H7 (cell line): ENCODE measurements around the gene CDON. TPM values are rescaled to one million over a fixed set of nuclear protein-coding genes. Genes with fewer than 3 reads are reported as not detected.
A peak's percentile ranks its signal among the peaks of the same experiment; 100 is the strongest.
"Not testable (repeated sequence)": the region's sequence is repeated elsewhere in the genome, so short reads cannot be mapped to it uniquely, and the experiment has no call there.

ENCODE experiments used
- DNase-seq: peaks from one replicate; pipeline ENCODE4 v3.0.0; 2012
- H3K27me3 ChIP-seq: 2 replicates; pipeline ENCODE4 v1.6.0; 2011; ENCODE audit warnings: mild to moderate bottlenecking, low read length; ENCODE audit not compliant: control insufficient read depth, insufficient read depth
- H3K36me3 ChIP-seq: replicated peaks from 2 replicates; pipeline ENCODE4 v1.5.1; 2011; ENCODE audit warnings: low read length; ENCODE audit not compliant: control insufficient read depth, insufficient read depth
- H3K4me3 ChIP-seq: 2 replicates; pipeline ENCODE4 v1.5.1; 2011; ENCODE audit warnings: low read depth, mild to moderate bottlenecking, control low read depth, low read length, moderate library complexity; ENCODE audit not compliant: insufficient read depth
- total RNA-seq: library from RNA; depleted of rRNA; stranded (reverse); fragments of >200 nt; shearing (Covaris generic); gene quantifications from 2 replicates; pipeline ENCODE4 v1.2.3, GENCODE V29; 2014; rRNA removed

The CDON gene
- total RNA-seq, 1 experiment from 2014 or later, result 22.7 TPM

- Histone ChIP-seq H3K36me3 (no peaks in the 10 kb centered on the region; the same call in 1 of the 2 replicates), H3K4me3 (no peak overlapping the region), H3K27me3 (no peaks in the 10 kb centered on the region)
- peak; percentile 82 for DNase-seq
Measured at GRCh38 chr11:125923012-125923579, 139.6 kb downstream of the CDON start.

GRCh38 chr11:125922156-125922555, 140.5 kb downstream of the CDON start:
- no peak overlapping the region for H3K4me3 ChIP-seq
- no peaks in the 10 kb centered on the region for H3K27me3 ChIP-seq
- DNase-seq, result no peak
- H3K36me3 ChIP-seq, result no peaks in the 10 kb centered on the region; the same call in 1 of the 2 replicates

GRCh38 chr11:125921042-125921441, 141.6 kb downstream of the CDON start:
- Histone ChIP-seq H3K4me3 (no peak overlapping the region), H3K27me3 (no peaks in the 10 kb centered on the region), H3K36me3 (no peaks in the 10 kb centered on the region; the same call in 1 of the 2 replicates)
- DNase-seq, result no peak

GRCh38 chr11:125918140-125918840, 144.4 kb downstream of the CDON start:
- Histone ChIP-seq H3K36me3 (no peaks in the 10 kb centered on the region; the same call in 1 of the 2 replicates), H3K4me3 (no peak overlapping the region), H3K27me3 (no peaks in the 10 kb centered on the region)
- DNase-seq, result peak; percentile 58

GRCh38 chr11:125916683-125917347, 145.9 kb downstream of the CDON start:
- DNase-seq, result no peak
- no peak overlapping the region for H3K4me3 ChIP-seq
- no peaks in the 10 kb centered on the region for H3K27me3 ChIP-seq
- no peaks in the 10 kb centered on the region for H3K36me3 ChIP-seq

GRCh38 chr11:125914601-125915000, 148.1 kb downstream of the CDON start:
- H3K4me3 ChIP-seq, DNase-seq, H3K36me3 ChIP-seq, H3K27me3 ChIP-seq: not testable (repeated sequence)

GRCh38 chr11:125910226-125910849, 152.3 kb downstream of the CDON start:
- no peak for DNase-seq

More at GRCh38 chr11:125910226-125910849, 152.3 kb downstream of the CDON start:
- Histone ChIP-seq H3K4me3 (no peak overlapping the region), H3K27me3 (no peaks in the 10 kb centered on the region; the same call in 1 of the 2 replicates), H3K36me3 (no peaks in the 10 kb centered on the region)

Other genes with a start within 250 kb of the CDON start
- not detected in 2 replicates for gene PATE4, start 229.6 kb downstream of the CDON start, total RNA-seq
- 7.9 and 11.5 TPM in 2 replicates for gene HYLS1, start 175.2 kb downstream of the CDON start, total RNA-seq
- 12.7 and 19.0 TPM in 2 replicates for gene PUS3, start 159.7 kb downstream of the CDON start, total RNA-seq
- 6.7 and 8.5 TPM in 2 replicates for gene DDX25, start 158.4 kb downstream of the CDON start, total RNA-seq
- gene VSIG10L2, start 116.8 kb downstream of the CDON start, total RNA-seq, result not detected in 2 replicates
- 41.5 and 43.6 TPM in 2 replicates for gene RPUSD4, start 148.8 kb upstream of the CDON start, total RNA-seq
- 50.8 and 53.2 TPM in 2 replicates for gene FAM118B, start 148.9 kb upstream of the CDON start, total RNA-seq
- 65.9 and 72.7 TPM in 2 replicates for gene SRPRA, start 206.0 kb upstream of the CDON start, total RNA-seq
- gene FOXRED1, start 206.3 kb upstream of the CDON start, total RNA-seq, result 54.0 and 68.7 TPM in 2 replicates
- 4.2 and 5.8 TPM in 2 replicates for gene TIRAP, start 220.2 kb upstream of the CDON start, total RNA-seq
- 21.4 TPM in 2 replicates for gene DCPS, start 241.2 kb upstream of the CDON start, total RNA-seq